HG03354 (cell line): ENCODE data around the gene TFPI.
"Not testable (repeated sequence)": the region's sequence is repeated elsewhere in the genome, so short reads cannot be mapped to it uniquely, and the experiment has no call there.

ENCODE experiments used
- ATAC-seq: cut with Tn5 transposase; IDR thresholded peaks from one replicate; pipeline ENCODE4 v1.9.1; 2021; ENCODE audit warnings: mild to moderate bottlenecking; ENCODE audit not compliant: unreplicated experiment, poor library complexity, severe bottlenecking

The TFPI gene

DNA sequence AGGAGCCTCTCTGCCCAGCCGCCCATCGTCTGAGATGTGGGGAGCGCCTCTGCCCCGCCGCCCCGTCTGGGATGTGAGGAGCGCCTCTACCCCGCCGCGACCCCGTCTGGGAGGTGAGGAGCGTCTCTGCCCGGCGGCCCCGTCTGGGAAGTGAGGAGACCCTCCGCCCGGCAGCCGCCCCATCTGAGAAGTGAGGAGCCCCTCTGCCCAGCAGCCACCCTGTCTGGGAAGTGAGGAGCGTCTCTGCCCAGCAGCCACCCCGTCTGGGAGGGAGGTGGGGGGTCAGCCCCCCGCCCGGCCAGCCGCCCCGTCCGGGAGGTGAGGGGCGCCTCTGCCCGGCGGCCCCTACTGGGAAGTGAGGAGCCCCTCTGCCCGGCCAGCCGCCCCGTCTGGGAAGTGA lies 2.3 kb upstream of the TFPI start:
- ATAC-seq: not testable (repeated sequence)

DNA sequence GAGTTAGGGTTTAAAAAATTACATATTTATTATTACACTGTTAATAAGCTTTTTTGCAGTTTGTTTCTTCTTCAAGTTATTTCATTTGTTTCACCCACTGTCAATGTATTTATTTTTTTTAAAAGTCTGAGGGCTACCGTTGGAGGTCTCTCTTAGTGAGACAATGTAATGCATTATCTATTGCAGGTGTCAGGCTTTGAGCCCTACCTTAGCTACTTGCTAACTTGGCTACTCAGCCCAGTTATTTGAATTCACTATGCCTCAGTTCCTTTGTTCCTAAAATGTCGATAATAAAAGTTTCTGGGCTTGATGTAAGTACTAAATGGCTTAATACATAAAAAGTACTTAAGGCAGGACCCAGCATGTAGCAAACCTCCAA lies 458 bp upstream of the TFPI start:
- ATAC-seq: no peak

DNA sequence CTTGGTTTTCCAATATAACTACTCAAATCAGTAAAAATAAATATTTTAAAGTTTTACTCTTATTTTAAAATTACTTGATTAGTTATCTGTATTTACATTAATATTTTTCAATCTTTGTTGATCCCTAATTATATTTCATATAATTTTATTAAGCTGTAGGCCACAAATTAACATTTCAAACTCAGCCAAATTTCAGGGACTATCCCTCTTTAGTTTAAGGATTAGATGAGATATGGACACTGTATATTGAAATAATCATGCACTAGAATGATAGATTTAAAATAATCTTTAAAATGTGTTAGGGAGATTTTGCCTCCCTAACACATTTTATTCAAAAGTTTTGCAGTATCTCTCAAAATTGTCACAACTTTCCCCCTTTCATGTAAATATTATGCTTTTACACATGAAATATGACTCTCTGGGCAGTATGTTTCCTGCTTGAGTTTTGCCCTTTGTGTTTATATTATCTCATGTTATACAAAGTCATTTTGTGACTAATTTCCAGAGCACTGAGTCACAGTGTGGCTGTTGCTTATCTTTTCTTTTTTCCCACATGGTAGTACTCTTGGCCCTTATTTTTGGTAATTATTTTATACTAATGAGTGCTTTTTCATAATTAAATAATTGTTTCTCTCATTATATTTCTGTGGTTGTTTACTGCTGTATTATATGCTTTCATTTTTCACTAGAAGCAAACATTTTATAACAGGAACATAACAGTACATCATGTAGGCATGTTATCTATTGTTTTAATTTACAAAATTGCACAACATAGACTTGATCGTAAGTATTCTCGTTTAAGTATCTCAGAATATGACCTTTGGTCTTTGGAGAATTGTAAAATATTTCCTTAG lies 1.2 kb downstream of the TFPI start:
- peak; percentile 80 for ATAC-seq

DNA sequence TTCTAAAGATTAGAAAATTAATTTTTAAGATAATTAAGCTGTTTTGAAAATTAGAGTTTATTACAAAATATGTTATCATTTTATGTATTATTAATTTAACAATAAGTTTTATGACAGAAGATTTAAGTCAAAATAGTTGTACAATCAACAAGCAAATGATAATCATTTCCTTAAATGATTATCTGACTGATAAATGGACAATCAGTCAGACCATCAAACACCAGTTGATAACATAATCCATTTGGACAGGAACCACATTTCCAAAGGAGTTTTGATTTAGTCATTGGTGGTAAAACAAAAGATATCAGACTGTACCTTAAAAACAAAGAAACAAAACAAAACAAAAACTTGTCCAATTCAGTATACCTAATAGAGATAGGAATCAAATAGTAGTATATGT lies 1.9 kb downstream of the TFPI start:
- no peak for ATAC-seq

DNA sequence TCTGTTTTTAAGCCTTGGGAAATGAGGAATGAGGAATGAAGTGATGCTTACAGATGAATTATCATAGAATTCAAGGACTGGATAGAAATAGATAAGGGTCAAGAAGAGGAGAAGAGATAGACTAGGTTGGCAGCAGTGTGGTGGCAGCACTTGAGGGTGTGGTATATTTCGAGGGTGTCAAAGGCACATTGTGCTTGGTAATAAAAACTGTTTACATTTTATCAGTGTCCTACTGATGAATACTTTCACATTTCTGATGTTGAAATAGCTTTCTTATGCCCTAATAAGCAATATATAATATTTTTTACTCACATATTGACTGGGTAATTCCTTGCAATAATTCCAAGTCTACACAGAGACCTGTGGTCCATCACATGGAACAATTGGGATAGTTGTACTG lies 3.4 kb downstream of the TFPI start:
- ATAC-seq: no peak

DNA sequence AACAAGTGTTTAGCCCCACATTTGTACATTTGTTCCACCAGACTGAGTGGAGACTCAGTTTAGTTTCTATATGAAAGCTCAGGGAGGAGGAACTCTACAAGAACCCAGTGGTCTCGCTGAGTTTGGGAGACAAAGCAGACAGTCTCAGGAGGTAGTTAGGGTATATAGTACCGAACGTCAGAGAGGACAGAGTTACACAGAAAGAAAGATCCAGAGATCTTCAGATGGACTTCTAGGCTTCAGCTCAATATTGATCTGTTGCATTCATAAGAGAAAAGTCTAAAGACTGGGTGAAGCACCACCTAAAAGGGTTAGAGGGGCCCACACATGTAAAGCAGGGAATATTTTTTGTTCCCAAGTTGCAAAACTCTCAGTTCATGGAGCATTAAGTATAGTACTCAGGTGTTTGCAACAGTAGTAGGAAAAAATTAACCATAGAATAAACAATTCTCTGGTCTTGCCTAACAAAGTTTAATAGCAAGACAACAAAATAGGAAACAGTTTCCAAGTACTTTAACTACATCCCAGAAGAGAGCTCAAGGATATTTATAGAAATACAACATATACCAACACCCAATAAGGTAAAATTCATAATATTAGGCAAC lies 4.2 kb downstream of the TFPI start:
- no peak for ATAC-seq

DNA sequence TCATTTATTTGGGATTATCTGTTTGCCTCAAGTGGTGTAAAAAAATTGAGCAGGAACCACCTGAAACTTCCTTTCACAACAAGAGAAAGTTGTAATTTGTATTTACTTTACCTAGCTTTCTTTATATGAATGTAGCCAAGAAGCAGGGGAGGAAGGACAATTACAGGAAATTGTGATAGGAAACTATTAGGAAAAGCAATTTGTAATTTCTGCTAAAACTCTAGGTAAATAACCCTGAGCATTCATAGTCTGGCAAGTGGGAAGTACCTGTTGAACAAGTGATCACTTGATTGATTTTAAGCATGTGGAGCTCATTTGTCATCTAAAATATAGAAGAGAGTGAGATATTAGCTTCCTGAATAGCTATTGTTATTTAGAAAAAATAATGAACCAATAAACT lies 5.0 kb downstream of the TFPI start:
- no peak for ATAC-seq

DNA sequence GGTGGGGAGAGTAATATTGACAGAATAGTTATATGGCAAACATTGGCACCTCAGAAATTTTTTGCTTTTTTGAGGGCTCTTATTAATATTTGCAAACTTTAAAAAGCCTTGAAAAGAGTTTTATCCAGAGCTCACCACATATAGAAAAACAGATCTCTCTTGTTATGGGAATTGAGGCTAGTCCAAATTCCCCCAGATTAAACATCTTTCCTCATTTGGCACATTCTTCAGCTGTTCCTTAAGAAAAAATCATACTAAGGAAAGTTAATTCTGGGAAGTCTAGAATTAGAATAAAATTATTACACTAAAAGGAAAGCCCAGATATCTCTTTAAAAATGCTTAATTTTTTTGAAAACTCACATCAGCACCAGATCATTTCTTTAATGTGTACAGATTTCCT lies 5.6 kb downstream of the TFPI start:
- no peak for ATAC-seq

DNA sequence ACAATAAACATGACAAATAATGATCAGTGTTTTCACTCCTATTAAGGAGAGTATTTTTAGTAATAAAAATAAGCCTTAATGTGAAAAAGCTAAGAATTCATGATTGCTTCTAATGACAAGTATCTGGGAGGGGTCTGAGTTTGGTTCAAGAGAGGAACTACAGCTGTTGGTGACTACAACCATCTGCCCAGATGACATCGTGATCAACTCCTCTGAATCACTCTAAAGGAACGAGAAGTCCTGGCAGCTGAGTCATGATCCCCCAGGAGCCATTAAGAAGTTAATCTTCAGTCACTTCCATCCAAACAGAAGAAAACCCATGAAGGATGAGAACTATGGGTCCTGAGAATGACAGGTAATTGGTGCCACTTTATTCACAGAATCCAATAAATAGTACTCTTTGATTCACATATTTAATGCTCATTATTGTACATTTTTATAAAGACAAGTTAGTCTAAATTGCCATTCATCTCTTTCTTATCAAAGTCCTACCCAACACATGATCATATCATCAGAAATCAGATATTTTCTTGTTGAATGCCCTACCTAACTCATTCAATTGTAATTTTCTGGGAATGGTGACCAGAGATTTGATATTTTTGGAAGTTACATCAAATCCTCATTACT lies 6.8 kb downstream of the TFPI start:
- no peak for ATAC-seq

DNA sequence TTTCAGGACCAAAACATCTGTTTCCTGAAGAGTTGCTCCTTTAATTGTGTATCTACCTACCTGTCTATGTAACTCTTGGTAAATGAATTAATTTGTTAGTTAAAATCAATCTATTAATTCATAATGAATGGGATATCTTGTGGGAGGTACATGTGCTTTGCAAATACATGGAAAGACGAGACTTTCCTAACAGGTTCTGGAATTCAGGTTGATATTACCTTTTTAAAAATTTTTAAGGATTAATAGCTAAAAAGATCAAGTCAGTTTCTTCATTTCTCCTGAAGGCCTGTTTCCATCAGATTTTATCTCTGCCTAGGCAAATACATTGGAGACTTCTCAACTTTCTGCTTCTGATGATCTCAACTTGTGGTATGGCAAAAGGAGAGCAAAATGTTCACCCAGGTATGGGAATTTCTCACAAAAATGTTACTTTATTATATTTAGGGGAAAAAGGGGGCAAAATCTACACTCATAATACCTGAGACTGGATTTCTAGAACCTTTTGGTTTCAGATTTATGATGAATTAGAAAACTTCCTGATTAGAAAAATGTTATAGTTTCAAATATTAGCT lies 7.4 kb downstream of the TFPI start:
- ATAC-seq: no peak

DNA sequence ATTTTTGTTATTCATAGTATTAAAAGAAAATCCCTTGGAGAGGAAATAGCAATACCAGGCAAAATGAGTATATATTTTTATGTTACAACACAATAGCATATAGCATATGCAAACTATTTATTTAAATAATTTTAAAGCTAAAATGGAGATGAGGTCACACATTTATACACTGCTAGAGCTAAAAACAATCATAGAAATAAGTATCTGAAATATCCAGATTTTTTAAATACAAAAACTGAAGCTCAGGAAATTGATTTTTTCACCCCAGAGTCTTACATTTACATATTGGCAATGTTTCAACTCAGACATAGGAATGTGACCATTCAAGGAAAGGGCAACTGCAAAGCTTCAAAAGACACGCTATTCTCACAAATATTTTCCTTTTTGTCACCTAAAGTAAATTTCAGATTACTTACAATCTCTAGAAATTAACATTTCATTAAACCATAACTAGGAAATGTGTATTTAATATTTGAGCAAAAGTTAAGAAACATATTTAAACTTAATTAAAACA lies 8.9 kb downstream of the TFPI start:
- no peak for ATAC-seq

DNA sequence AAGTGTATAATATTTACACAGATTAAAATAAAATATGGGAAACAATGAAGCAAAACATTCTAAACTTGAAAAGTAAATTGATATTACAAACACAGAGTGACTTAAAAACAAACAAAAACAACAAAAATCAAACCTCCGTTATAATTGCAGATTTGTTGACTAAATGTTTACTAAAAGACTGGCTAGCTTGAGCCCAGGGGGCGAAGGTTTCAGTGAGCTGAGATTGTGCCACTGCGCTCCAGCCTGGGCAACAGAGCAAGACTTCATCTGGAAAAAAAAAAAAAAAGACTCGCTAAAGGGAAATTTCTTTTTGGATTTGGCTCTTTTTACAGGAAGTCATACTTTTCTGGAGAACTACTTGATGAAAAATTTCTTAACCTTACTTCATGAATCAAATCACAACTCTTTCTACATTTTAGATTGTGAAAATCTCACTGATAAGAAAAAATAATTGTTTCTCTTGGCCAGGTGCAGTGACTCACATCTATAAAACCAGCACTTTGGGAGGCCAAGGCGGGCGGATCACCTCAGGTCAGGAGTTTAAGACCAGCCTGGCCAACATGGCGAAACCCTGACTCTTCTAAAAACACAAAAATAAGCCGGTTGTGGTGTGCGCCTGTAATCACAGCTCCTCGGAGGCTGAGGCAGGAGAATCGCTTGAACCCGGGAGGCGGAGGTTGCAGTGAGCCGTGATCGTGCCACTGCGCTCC lies 9.7 kb downstream of the TFPI start:
- ATAC-seq: no peak

DNA sequence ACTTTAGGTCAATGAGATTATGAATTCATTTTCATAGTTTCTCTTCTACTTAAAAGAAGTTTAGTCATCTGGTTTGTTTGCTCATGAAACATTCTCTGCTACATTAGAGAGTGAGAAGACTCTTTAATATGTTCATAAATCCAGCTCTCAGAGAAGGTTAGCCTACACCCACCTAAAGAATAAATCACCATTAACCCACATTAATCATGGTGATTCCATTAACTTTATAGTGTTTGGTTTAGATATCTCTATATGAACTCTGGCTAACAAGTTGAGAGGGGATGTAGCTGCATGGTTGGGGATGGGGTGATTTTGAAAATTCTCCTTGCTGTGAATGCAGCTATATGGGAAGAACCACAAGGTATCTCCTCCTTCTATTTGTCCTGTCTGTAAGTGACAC lies 10.7 kb downstream of the TFPI start:
- ATAC-seq: no peak

DNA sequence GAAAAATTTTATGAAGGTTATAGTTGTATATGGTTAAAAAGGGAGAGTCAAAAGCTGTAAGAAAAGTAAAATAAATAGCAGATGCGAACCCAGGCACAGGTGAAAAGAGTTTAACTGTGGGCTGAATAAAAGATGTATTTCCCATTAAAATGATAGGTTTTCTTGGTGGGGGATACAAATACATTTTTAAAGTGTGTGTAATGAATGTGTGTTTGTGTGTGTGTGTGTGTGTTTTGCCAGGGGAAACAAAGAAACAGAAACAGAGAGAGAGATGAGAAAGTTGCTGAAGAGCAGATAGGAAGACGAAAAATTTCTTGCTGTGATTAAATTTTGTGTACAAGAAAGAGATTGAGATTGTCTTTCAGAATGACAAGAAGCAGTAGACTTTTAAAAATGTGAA lies 12.1 kb downstream of the TFPI start:
- no peak for ATAC-seq

DNA sequence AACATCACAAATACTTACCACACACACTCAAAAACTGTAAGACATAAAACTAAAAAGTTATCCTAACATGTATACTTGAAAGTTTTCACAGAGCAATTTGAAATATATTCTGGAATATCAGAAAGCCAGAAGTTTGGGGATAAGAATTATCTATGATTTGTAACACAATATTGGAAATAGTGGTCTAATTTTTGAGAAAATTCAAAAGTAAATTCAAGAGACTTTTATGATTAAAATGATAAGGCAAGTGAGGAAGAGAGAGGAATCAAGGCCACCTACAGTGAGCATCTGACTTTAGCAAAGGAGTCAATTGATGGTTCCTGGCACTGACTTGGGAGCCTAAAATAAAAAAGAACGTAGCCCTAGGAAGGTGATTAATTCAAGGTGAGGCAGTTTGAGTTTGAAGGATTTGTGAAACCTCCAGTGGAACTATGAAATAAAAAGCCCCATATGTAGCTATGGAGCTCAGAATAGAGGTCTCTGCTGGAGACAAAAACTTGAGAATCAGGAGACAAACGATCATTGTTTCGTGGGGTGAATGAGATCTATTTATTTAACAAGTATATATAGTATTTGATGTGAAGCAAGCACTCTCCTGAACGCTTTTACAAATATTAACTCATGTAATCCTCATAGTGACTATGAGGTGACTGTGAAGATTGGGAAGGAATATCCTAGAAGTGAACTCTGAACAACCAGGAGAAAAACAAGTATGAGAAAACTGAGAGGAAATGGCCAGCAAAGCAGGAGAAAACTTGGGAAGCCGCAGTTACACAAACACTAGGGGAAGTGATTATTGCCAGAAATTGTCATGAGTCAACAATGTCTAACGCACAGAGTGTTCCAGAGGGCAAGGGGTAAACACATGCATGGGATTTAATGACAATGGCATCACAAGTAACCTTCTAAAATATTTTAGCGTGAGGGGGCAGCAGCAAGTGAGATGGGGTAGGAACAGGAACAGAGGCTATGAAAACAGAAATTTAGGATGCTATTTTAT lies 12.8 kb downstream of the TFPI start:
- ATAC-seq: no peak

DNA sequence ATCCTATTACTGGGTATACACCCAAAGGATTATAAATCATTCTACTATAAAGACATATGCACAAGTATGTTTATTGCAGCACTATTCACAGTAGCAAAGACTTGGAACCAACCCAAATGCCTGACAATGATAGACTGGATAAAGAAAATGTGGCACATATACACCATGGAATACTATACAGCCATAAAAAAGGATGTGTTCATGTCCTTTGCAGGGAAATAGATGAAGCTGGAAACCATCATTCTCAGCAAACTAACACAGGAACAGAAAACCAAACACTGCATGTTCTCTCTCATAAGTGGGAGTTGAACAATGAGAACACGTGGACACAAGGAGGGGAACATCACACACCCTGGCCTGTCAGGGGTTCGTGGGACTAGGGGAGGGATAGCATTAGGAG lies 16.0 kb downstream of the TFPI start:
- not testable (repeated sequence) for ATAC-seq

DNA sequence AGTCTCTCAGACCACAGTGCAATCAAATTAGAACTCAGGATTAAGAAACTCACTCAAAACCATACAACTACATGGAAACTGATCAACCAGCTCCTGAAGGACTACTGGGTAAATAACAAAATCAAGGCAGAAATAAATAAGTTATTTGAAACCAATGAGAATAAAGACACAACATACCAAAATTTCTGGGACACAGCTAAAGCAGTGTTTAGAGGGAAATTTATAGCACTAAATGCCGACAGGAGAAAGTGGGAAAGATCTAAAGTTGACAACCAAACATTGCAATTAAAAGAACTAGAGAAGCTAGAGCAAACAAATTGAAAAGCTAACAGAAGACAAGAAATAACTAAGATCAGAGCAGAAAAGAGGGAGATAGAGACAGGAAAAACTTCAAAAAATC lies 18.9 kb downstream of the TFPI start:
- ATAC-seq: not testable (repeated sequence)

DNA sequence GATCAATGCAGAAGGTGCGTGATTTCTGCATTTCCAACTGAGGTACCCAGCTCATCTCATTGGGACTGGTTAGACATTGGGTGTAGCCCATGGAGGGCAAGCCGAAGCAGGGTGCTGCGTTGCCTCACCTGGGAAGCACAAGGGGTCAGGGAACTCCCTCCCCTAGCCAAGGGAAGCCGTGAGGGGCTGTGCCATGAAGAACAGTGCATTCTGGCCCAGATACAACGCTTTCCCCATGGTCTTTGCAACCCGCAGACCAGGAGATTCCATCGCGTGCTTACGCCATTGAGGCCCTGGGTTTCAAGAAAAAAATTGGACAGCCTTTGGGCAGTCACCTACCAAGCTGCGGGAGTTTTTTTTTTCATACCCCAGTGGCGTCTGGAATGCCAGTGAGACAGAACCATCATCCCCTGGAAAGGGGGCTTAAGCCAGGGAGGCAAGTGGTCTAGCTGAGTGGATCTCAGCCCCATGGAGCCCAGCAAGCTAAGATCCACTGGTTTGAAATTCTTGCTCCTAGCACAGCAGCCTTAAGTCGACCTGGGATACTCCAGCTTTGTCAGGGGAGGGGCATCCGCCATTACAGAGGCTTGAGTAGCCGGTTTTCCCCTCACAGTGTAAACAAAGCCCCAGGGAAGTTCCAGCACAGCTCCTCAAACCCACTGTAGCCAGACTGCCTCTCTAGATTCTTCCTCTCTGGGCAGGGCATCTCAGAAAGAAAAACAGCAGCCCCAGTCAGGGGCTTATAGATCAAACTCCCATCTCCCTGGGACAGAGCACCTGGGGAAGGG lies 21.7 kb downstream of the TFPI start:
- no peak for ATAC-seq
